GM12878 (cell line): ENCODE results near the gene AFG1L. TPM values are rescaled to one million over a fixed set of nuclear protein-coding genes. Genes with fewer than 3 reads are reported as not detected.
A peak's percentile ranks its signal among the peaks of the same experiment; 100 is the strongest.
"Not testable (repeated sequence)": the region's sequence is repeated elsewhere in the genome, so short reads cannot be mapped to it uniquely, and the experiment has no call there.

Source experiments
- ATAC-seq: fragments of 200-7000 bp; cut with Tn5 transposase; 3 replicates; pipeline ENCODE4 v1.9.1; 2020; ENCODE audit warnings: mild to moderate bottlenecking, moderate library complexity
- BruUV-seq: library from RNA; stranded (reverse); fragments of 400-500 nt; replicated peaks from 2 replicates; lab custom pipeline; 2021; lab: Mats Ljungman, UMichigan
- CTCF ChIA-PET: fragments of 300-600 bp; sonication (Branson Sonifier 250); formaldehyde crosslinking; extraction: SDS; loops from one replicate; lab custom pipeline; 2021; ENCODE audit warnings: inconsistent platforms; lab: Yijun Ruan, JAX
- POLR2A ChIA-PET: fragments of 350-600 bp; formaldehyde crosslinking; extraction: SDS; loops from one replicate; lab custom pipeline; 2021; ENCODE audit warnings: inconsistent platforms; lab: Charles Lee
- RAD21 ChIA-PET: fragments of 300-600 bp; sonication (Branson Sonifier 250); formaldehyde crosslinking; loops from one replicate; lab custom pipeline; 2023; ENCODE audit warnings: antibody characterized with exemption; ENCODE audit not compliant: unreplicated experiment; lab: Charles Lee
- SMC1A ChIA-PET: fragments of 300-600 bp; sonication (Branson Sonifier 250); formaldehyde crosslinking; loops from one replicate; lab custom pipeline; 2023; ENCODE audit not compliant: unreplicated experiment, uncharacterized antibody; lab: Charles Lee
- DNase-seq: peaks from one replicate; pipeline ENCODE4 v3.0.0-alpha.2; 2011; ENCODE audit warnings: low read depth, low spot score
- FAIRE-seq: peaks from 3 replicates; lab custom pipeline; 2011; peaks lifted over from hg19 to GRCh38; lab: Jason Lieb, UNC
- H2AFZ ChIP-seq: 2 replicates; pipeline ENCODE4 v1.6.0; 2011; ENCODE audit warnings: low read depth, low read length, control low read depth; ENCODE audit not compliant: control insufficient read depth
- H3K27ac ChIP-seq: 2 replicates; pipeline ENCODE4 v1.5.1; 2011; ENCODE audit warnings: control low read depth; ENCODE audit not compliant: control insufficient read depth, insufficient read depth
- H3K27me3 ChIP-seq, 2 experiments: replicated peaks in 1 of 2; 2 replicates each; pipeline versions ENCODE4 v1.6.0 to v1.6.1; 2011; ENCODE audit warnings: low read length in 1 of 2; ENCODE audit not compliant: control insufficient read depth in 2 of 2, insufficient read depth in 2 of 2
- H3K36me3 ChIP-seq, 2 experiments: 2 replicates each; pipeline ENCODE4 v1.5.1; 2011; ENCODE audit warnings: low read length in 1 of 2; ENCODE audit not compliant: control insufficient read depth in 2 of 2, insufficient read depth in 2 of 2
- H3K4me1 ChIP-seq: 2 replicates; pipeline ENCODE4 v1.6.1; 2011; ENCODE audit warnings: mild to moderate bottlenecking, low read length, moderate library complexity, mixed read lengths; ENCODE audit not compliant: control insufficient read depth, insufficient read depth
- H3K4me2 ChIP-seq: 2 replicates; pipeline ENCODE4 v1.6.0; 2011; ENCODE audit warnings: control low read depth; ENCODE audit not compliant: control insufficient read depth, insufficient read depth
- H3K4me3 ChIP-seq: fragments of 200-600 bp; sonication (generic); 2 replicates; pipeline ENCODE4 v1.5.1; 2016
- H3K79me2 ChIP-seq: 2 replicates; pipeline ENCODE4 v1.6.0; 2011; ENCODE audit warnings: low read length; ENCODE audit not compliant: control insufficient read depth, insufficient read depth
- H3K9ac ChIP-seq: 2 replicates; pipeline ENCODE4 v1.8.0; 2011; ENCODE audit warnings: low read length, control low read depth, mixed read lengths; ENCODE audit not compliant: control insufficient read depth, insufficient read depth
- H3K9me3 ChIP-seq: replicated peaks from 3 replicates; pipeline ENCODE4 v1.5.1; 2011; ENCODE audit warnings: mild to moderate bottlenecking, low read length; ENCODE audit not compliant: control insufficient read depth, insufficient read depth
- H4K20me1 ChIP-seq: 2 replicates; pipeline ENCODE4 v1.6.0; 2011; ENCODE audit not compliant: control insufficient read depth, insufficient read depth
- BCL11A ChIP-seq: IDR thresholded peaks from 2 replicates; pipeline ENCODE4 v1.6.1; 2011; ENCODE audit warnings: low read depth, low read length
- EGR1 ChIP-seq, 2 experiments: IDR thresholded peaks; 1 replicate in 1 of 2; 2 replicates in 1 of 2; pipeline ENCODE4 v1.6.1; 2011 to 2012; ENCODE audit warnings: low read depth in 2 of 2, low read length in 2 of 2, borderline replicate concordance in 1 of 2, mild to moderate bottlenecking in 1 of 2, moderate library complexity in 1 of 2
- MTA3 ChIP-seq: IDR thresholded peaks from 2 replicates; pipeline ENCODE4 v1.6.1; 2012; ENCODE audit warnings: low read length, inconsistent platforms, borderline replicate concordance
- MYC ChIP-seq: IDR thresholded peaks from 2 replicates; pipeline ENCODE4 v1.6.1; 2011; ENCODE audit warnings: mild to moderate bottlenecking, low read length, moderate library complexity, inconsistent platforms; ENCODE audit not compliant: insufficient read depth, insufficient replicate concordance, insufficient read length, severe bottlenecking
- NR2F1 ChIP-seq: fragments of 450-650 bp; conservative IDR thresholded peaks from 2 replicates; pipeline ENCODE4 v1.6.1; 2017; ENCODE audit warnings: mild to moderate bottlenecking
- PAX8 ChIP-seq: fragments of 450-650 bp; IDR thresholded peaks from 2 replicates; pipeline ENCODE4 v1.6.1; 2017; ENCODE audit warnings: mild to moderate bottlenecking, moderate library complexity
- POLR2AphosphoS2 ChIP-seq: IDR thresholded peaks from 2 replicates; pipeline ENCODE4 v1.6.1; 2011; ENCODE audit warnings: low read depth, mild to moderate bottlenecking, low read length, improper control_type of control experiment, moderate library complexity
- SMAD5 ChIP-seq: IDR thresholded peaks from 2 replicates; pipeline ENCODE4 v1.6.1; 2016; ENCODE audit warnings: antibody characterized with exemption, low read depth
- SPI1 ChIP-seq: IDR thresholded peaks from 2 replicates; pipeline ENCODE4 v1.6.1; 2011; ENCODE audit warnings: low read depth, mild to moderate bottlenecking, low read length, moderate library complexity, borderline replicate concordance; ENCODE audit not compliant: insufficient read depth
- SREBF2 ChIP-seq: IDR thresholded peaks from 2 replicates; pipeline ENCODE4 v1.6.1; 2012; ENCODE audit warnings: mild to moderate bottlenecking, low read length
- STAT3 ChIP-seq: IDR thresholded peaks from 2 replicates; pipeline ENCODE4 v1.6.1; 2011; ENCODE audit warnings: low read depth, low read length, improper control_type of control experiment
- SUZ12 ChIP-seq: fragments of 200-600 bp; sonication (generic); IDR thresholded peaks from one replicate; pipeline ENCODE4 v1.6.1; 2018; ENCODE audit warnings: antibody characterized with exemption, mild to moderate bottlenecking; ENCODE audit not compliant: unreplicated experiment
- TAF1 ChIP-seq: IDR thresholded peaks from 2 replicates; pipeline ENCODE4 v1.6.1; 2011; ENCODE audit warnings: mild to moderate bottlenecking, low read depth, low read length, borderline replicate concordance
- ZNF592 ChIP-seq: fragments of 450-650 bp; IDR thresholded peaks from 2 replicates; pipeline ENCODE4 v1.6.1; 2017; ENCODE audit warnings: mild to moderate bottlenecking, moderate library complexity
- WGBS: methylation state at CpG from one replicate; pipeline ENCODE4 v1.1.6; 2016; ENCODE audit warnings: low lambda C conversion rate; ENCODE audit not compliant: insufficient replicate concordance, insufficient coverage; ENCODE audit errors: missing lambda C conversion rate; 5-methylcytosine and 5-hydroxymethylcytosine counted together
- in situ Hi-C: fragments of 300-500 bp; cut with MboI; formaldehyde crosslinking; loops from 9 replicates; pipeline ENCODE4 v1.14.3; 2018; ENCODE audit warnings: mixed read lengths
- intact Hi-C: fragments of 100-400 bp; cut with micrococcal nuclease; formaldehyde crosslinking; loops from one replicate; pipeline ENCODE4 v1.14.2; 2022; ENCODE audit not compliant: unreplicated experiment
- polyA plus RNA-seq, 11 experiments: library from polyadenylated mRNA; depleted of rRNA in 4 of 11; unstranded in 6 of 11; stranded (reverse) in 5 of 11; fragments of >200 nt; fragmentation: Nextera tagmentation in 4 of 11; fragmentation: Illumina TruSeq in 1 of 11; extraction: Ambion mirVana in 4 of 11; extraction: Trizol in 1 of 11; gene quantifications; 1 replicate in 1 of 11; 2 replicates in 10 of 11; pipeline versions ENCODE4 v1.2.1 to v1.2.3, GENCODE V29; 2011 to 2016; ENCODE audit warnings: inconsistent platforms in 2 of 11, missing spikeins in 2 of 11, low read depth in 1 of 11
- total RNA-seq, 4 experiments: library from RNA; depleted of rRNA in 3 of 4; stranded (reverse); fragments of >200 nt in 3 of 4; fragmentation: Illumina TruSeq in 1 of 4; extraction: Trizol in 1 of 4; gene quantifications; 2 replicates each; pipeline versions ENCODE4 v1.2.1 to v1.2.3, GENCODE V29; 2013 to 2021

Gene AFG1L
- total and polyA plus RNA-seq, 10 of the 15 experiments (the other 5 are each of a cell fraction or from before 2014, with no cell fraction given): 2.3 to 9.0 (median 4.3) TPM

DNA sequence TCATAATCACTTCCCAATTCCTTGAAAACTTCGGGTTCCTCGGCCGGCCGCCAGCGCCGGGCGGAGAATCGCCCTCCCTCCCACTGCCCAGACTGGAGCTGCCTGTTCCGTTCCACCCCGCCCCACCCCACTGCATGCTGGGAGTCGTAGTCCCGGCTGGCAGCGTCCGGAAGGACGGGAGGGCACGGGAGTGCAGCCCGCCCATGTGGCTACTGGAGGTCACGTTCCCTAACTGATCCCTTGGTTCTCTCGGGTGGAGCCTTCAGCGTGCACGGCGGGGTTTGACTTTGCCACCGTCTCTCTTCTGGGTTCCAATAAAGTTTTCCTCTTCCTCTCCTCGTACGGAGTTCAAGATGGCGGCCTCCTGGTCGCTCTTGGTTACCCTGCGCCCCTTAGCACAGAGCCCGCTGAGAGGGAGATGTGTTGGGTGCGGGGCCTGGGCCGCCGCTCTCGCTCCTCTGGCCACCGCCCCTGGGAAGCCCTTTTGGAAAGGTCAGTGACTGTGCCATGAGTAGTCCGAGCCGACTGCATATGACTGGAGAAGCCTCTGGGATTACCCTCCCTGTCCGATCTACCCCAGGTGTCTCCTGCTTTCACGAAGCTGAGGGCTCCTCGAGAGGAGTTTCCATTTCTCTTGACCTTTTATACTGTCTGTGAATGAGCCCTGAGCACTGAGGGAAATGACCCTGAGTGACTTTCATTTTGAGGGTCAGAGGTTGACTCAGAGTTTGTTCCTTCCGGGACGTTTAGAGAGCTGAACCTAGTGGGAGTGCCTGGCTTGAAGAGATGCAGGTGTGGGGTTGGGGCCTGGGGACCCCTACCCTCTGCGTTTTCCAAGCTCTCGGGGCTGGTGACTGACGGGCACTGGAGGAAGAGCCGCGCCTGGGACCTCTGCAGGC is at the start of gene AFG1L (continued):
- TF ChIP-seq SPI1 (no peak), TAF1 (peak; percentile 48; the same call in 1 of the 2 replicates), NR2F1 (peak; percentile 77), SREBF2 (no peak), BCL11A (no peak), MYC (no peak), SUZ12 (no peak), EGR1 (IDR thresholded peaks at IDR 0.05; ENCODE audit: borderline replicate concordance in 1 of 2, low read depth in 2 of 2, low read length in 2 of 2) (no peak), ZNF592 (no peak), STAT3 (no peak), POLR2AphosphoS2 (no peak), SMAD5 (0 out of 2 replicates have a peak, but pooled peaks have one; percentile 30), PAX8 (no peak), MTA3 (no peak)

DNA sequence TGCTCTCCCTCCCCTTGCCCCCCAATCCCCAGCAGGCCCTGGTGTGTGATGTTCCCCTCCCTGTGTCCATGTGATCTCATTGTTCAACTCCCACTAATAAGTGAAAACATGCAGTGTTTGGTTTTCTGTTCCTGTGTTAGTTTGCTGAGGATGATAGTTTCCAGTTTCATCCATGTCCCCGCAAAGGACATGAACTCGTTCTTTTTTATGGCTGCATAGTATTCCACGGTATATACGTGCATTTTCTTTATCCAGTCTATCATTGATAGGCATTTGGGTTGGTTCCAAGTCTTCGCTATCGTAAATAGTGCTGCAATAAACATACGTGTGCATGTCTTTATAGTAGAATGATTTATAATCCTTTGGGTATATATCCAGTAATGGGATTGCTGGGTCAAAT is 49.8 kb upstream of the AFG1L start:
- ATAC-seq, H3K4me1 ChIP-seq, H4K20me1 ChIP-seq, H3K4me3 ChIP-seq, H2AFZ ChIP-seq, FAIRE-seq, BruUV-seq, H3K4me2 ChIP-seq, intact Hi-C loops, SMC1A ChIA-PET, H3K27me3 ChIP-seq, DNase-seq, H3K9ac ChIP-seq, H3K27ac ChIP-seq: not testable (repeated sequence)
- peaks cover 37% of the 10 kb centered on the region for H3K79me2 ChIP-seq
- 98% methylated on average over 7 of the region's 7 CpGs for WGBS
- RAD21 ChIA-PET: interaction anchor here (0.7 kb wide), 1 partner anchor 1850 kb away, joined by 3 read pairs; no protein-coding TSS in a partner anchor
- POLR2A ChIA-PET: interaction anchor here (0.9 kb wide), 1 partner anchor 8 kb away, joined by 5 read pairs; no protein-coding TSS in a partner anchor
- peaks cover 2 to 12% of the 10 kb centered on the region in 2 experiments; a peak in 3 of 4 replicates for H3K36me3 ChIP-seq
- peaks cover 10% of the 10 kb centered on the region for H3K9me3 ChIP-seq
- in situ Hi-C loops: loop anchor here (5.0 kb wide), 1 partner anchor 252 kb away; no protein-coding TSS in a partner anchor
- CTCF ChIA-PET: interaction anchor here (1.1 to 1.6 kb wide), 3 partner anchors 8 to 252 kb away, joined by 4 to 6 read pairs (median 4); no protein-coding TSS in a partner anchor
